T-helper 22 cell (primary cell): ENCODE measurements around the gene MRTFA.
"Not testable (repeated sequence)": the region's sequence is repeated elsewhere in the genome, so short reads cannot be mapped to it uniquely, and the experiment has no call there.

Source experiments
- DNase-seq: peaks from one replicate; pipeline ENCODE4 v3.0.0-alpha.2; 2020; ENCODE audit warnings: low read depth

The MRTFA gene

DNA sequence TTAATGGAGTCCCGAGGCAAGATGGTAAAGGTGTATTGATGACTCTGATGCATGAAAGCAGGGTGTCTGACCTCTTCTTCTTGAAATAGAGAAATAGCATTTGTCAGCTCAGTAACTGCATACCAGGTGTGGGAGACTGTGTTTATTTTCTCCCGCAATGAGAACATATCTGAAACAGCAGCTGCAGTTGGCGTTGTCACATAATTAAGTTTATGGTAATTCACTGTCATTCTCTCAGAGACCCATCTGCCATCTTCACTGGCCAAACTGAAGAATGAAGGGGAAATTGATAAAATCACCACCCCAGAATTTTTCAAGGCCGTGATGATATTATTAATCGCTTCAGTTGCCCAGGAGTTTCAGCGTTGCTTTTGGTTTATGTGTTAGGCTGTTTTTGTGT, 22.6 kb upstream of the MRTFA start:
- no peak for DNase-seq

DNA sequence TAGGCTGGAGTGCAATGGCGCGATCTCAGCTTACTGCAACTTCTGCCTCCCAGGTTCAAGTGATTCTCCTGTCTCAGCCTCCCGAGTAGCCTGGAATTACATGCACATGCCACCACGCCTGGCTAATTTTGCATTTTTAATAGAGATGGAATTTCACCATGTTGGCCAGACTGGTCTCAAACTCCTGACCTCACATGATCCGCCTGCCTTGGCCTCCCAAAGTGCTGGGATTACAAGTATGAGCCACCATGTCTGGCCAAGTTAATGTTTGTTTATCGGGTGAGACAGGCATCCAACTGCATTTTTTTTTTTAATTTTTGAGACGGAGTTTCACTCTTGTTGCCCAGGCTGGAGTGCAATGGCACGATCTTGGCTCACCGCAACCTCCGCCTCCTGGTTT, 20.1 kb upstream of the MRTFA start:
- not testable (repeated sequence) for DNase-seq

DNA sequence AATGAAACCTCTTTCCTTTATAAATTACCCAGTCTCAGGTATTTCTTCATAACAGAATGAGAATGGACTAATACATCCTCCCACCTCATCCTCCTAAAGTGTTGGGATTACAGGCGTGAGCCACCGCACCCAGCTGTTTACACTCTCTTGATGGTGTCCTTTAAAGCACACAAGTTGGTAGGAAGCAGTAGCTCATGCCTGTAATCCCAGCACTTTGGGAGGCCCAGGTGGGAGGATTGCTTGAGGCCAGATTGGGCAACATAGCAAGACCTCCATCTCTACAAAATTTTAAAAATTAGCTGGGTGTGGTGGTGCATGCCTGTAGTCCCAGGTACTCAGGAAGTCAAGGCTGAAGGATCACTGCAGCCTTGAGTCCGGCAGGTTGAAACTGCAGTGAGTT, 19.4 kb upstream of the MRTFA start:
- DNase-seq: not testable (repeated sequence)

DNA sequence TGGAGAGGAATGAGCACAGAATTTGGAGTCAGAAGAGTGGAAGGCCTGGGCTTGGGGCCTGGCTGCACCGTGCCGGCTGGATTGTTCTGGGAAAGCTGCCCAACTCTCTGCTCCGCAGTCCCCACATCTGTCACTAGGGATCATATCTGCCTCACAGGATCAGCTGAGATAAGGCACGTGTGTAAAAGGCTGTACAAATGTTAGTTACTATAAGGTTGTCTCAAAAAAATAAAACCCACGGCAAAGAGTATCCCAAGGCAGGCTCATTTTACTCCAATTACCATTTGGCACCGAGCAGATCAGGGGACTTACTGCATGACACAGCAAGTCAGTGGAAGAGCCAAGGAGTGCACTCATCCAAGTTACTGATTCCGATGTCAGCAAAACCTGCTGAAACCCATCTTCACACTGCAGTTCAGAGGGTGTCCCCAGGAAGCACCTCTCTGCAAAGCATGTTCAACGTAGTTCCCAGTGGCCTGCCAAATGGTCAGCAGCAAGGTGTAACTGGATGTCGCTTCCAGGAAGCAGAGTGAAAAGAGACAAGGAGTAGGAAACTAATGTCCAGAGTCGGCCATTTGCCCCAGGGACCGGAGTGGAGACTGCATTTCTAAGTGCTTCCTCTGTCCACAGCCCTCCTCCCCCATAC, 18.1 kb upstream of the MRTFA start:
- DNase-seq: no peak

DNA sequence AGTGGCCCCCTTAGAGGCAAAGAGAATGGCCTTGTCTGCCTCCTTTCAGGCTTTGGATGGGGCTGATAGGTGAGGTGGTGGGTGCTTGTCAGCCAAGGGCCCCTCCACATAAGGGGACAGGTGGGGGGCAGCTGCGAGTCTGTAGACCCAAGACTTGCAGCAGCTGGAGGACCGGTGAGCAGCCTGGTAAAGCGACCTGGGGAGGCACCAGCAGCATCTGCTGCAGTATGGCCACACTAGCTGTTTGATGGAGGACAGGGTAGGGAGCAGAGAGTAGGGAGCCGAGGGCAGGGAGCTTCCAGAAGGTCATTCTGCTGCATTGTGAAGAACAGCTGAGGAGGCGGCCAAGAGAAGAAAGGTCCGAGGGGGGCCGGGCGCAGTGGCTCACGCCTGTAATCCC, 16.8 kb upstream of the MRTFA start:
- DNase-seq: no peak

DNA sequence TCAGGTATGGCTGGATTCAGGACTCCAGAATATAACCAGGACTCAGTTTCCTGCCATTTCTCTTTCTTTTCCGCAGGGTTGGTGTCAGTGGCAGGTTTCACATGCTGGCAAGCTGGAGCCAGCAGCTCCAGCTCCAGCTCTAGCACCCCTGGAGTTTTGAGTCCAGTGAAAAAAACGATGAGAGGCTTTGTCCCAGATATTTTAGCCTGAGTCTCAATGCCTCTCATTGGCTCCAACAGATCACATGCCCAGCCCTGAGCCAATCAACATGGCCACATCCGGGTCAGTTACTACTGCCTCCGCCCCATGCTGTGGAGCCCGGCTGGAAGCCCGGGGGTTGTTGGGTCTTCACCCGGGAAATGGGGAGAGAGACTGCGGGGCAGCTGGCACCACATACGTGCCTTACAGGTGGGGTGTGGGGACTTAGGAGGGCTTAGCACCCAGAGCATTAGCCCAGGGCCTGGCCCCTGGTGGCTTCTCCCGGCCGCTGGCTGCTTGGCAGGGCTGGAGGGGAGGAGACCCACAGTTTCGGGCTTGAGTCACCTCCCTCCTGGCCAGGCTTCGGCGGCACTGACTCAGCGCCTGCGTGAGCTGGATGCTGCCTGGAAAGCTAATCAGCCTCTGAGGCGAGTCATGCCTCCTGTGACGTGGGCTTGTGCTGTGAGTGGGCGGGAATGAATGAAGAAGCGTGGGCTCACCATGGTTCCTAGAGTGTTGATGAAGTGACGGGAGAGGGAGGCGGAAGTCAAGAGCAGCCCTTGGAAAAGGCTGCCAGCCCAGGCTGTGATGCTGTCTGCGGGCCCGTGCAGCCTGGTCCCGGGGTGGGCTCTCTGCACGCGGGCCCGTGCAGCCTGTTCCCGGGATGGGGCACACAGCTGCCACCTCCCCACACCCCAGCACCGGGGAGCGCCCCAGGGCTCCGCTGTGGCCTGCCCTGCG, 15.3 kb upstream of the MRTFA start:
- DNase-seq: peak; percentile 75

DNA sequence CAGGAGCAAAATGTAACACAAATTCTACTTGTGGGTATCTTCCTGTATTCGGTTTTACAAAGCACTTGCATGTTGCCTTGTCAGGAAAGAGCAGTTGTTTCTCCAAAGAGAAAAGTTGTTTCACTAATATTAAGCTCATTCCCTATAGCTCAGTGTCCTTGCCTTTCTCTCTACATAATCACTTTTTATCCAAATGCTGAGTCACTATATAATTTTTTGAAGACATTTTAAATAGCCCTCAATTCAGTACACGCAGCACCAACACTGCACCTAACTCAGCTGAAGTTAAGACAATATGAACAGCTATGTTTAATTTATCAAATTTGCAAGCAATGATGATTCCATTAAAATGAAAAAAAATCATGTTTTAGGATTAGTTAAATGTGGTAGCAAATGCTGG, 14.5 kb upstream of the MRTFA start:
- DNase-seq: no peak

DNA sequence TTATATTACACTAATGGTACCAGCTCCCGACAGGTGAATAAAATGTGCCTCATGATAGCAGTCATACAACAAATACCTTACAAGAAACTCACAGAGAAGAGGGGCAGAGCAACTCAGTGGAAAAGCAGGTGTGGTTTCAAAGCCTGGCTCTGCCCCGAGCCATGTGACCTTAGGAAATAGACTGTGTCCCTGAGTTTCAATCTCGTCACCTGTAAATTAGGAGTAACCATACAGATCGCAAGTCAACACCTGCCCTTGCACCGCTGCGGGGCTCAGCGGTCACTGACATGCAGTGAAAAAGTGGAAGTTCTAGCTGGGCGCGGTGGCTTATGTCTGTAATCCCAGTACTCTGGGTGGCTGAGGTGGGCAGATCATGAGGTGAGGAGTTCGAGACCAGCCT, 11.9 kb upstream of the MRTFA start:
- DNase-seq: no peak

DNA sequence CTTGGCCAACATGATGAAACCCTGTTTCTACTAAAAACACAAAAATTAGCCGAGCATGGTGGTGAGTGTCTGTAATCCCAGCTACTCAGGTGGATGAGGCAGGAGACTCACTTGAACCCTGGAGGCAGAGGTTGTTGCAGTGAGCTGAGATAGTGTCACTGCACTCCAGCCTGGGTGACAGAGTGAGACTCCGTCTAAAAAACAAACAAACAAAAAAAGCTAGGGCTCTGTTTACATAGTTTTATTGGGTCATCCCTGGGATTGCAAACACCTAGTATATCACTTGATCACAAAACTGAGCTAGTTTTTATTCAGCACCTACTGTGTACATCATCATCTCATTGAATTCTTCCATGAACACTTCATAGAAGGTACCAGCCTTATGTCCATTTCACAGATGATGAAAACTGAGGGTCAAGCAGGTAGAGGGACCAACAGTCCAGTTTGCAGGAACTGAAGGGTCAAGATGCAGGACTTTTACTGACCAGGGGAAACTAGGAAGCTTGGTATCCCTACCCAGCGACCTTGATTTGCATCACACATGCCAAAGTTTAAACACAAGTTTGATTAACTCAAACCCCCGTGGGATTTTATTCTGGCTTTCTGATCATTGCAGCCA, 9.2 kb upstream of the MRTFA start:
- no peak for DNase-seq

DNA sequence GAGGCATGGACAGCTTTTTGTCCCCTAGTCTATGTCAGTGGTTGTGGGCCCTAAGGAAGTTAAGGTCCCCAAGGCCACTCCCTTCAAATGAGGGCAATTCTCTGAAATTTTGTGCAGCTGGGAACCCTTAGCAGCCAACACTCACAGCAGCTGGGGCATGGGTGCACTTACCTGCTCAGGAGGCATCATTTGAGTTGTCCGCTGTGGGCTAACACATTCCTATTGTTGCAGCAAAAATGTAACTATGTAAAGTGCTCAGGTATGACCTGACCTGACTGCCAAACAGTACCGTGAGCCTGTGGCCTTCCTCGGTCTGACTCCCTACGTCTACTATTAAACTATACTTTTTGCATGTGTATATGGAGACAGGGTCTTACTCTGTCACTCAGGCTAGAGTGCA, 5.8 kb upstream of the MRTFA start:
- DNase-seq: no peak

DNA sequence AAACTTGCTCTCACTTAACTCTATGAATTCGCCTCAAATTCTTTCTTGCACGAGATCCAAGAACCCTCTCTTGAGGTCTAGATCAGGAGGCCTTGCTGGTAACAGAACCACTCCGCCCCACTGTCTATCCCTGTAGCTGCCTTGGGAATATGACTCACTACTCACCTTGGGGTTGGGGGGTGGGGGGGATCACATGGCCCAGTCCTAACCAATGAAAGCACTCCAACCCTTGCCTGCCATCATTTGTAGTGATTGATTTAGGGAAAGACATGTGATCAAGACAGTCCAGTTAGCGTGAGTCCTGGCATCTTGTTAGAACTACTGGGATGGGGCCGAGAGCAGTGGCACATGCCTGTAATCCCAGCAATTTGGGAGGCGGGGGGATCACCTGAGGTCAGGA, 4.8 kb upstream of the MRTFA start:
- DNase-seq: no peak

DNA sequence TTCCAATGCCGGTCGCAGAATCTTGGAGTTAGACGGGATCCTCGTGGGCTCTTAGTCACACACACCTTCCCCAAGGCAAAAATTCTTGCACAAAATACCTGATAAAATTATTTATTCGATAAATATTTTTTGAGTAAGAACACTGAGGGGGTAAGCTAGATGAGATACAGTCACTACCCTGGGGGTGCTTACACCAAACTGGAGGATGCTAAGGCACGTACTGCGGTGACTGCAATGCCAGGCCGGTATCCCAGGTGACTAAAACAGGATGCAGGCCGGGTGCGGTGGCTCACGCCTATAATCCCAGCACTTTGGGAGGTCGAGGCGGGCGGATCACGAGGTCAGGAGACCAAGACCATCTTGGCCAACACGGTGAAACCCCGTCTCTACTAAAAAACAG, 1.7 kb upstream of the MRTFA start:
- no peak for DNase-seq

DNA sequence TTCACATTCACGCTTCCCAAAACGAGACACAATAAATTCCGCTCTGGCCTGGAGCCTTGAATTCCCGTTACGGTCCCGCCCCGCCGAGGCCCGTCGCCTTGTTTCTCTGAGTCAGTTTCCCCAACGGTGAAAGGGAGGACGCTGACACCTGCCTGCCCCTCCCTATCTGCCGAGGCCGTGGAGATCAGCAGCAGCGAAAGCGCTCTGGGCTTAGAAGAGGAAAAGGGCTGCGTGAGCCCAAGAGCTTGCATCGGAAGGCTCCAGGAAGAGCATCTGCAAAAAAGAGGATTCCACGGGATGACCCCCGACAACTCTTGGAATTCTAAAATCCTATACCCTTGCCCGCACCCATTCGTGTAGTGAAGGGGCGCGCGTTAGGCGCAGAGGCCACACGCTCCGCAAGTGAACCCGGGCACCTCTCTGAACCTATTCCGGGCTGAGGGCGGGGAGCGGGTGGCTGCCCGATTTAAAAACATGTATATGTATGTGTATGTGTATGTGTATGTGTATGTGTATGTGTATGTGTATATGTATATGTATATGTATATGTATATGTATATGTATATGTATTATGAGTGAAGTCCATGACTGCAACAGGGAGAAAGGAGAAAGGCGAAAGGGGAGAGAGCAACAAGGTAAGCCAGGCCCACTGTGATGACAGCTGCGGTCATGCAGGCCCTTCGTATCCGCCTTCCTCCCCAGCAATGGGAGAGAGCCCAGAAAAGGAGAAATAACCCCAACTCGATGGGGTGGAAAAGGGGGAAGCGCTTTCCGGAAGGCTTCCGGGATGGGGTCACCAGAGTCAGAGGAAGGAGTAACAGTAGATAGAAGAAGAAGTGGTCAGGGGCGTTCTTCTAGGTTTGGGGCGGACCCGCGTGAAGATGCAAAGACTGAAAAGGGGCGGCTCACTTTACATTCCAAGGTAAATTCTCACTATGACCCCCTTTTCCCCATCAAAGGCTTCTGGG, 948 bp upstream of the MRTFA start:
- peak; percentile 35 for DNase-seq

DNA sequence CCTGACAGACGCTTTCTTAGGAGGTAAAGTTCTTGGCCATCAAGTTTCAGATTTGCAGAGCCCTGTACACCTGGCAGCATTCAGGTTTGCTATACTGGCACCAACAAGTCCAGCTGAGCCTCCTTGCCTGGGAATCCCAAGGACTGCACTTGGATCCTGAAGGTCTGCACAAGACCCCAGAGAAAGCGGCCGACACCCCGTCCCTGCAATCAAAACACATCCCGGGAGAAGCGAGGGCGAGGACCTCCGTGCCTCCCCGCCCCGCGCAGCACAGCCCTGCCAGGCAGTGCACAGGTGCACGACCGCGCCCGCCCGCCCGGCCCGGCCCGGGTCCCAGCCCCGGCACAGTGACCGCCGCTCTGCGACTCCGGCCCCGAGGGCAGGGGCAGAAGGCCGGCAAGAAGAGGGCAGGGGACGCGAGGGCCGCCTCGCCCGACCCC, 559 bp downstream of the MRTFA start:
- no peak for DNase-seq

DNA sequence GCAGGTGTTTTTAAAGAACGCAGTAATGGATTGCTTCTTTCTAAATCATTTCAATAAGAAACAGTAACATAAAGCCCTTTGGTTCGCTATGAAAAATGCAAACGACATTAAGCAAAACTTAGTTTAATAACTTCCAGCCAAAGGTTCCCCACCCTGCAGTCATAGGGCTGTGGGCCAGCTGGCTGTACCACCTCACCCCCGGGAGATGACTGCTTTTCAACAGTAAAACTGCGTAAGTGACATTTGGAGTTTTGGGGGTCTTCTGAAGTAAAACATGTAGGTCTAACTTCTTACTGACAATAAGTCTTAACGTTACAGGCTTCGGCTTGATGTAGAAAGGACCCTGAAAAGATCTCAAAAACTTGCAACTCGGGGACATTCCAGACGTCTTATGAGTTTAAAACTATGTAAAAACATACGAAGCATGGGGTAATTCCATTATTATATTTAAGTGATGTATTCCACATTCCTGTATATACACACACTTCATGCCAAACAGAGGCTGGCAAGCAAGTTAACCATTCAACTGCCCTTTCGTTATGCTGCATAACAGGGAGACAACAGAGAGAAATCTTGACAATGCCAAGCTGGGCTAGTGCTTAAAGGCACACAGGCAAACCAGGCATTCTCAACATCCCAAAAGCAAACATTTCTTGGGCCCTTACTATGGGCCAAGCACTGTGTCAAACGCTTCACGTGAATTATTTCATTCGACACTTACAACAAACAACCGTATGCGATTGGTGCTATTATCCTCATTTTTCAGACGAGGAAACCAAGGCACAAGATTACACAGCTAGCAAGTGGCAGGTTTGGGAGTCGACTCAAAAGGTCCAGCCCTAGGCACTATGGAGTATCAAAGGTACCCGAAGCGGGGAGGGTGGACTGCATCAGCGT, 1.2 kb downstream of the MRTFA start:
- no peak for DNase-seq

DNA sequence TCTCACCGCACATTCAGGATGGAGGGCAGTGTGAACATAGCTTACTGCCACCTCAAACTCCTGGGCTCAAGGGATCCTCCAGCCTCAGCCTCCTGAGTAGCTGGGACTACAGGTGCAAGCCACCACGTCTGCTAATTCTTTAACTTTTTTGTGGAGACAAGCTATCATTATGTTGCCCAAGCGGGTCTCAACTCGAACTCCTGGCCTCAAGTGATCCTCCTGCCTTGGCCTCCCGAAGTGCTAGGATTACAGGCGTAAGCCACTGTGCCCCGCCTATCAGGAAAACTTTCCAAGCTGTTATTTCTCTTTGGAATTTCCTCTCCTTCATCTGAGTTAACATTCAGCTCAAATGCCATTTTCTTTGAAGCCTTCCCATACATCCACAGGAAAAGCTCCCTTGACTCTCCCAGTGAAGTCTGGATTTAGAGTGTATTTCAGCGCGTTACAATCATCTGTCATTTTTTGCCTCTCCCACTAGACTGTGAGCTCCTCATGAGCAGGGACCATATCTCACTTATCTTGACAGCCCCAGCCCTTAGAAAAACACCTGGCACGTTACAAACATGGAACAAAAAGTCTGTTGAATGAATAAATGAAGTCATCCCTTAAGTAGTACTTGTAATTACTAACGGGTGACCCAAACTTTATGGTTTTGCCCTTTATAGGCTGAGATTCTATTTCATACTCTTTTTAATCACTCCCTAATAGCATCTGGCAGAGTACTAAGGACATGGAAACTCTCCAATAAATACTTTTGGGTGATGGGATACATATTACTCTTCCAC, 2.2 kb downstream of the MRTFA start:
- DNase-seq: no peak

DNA sequence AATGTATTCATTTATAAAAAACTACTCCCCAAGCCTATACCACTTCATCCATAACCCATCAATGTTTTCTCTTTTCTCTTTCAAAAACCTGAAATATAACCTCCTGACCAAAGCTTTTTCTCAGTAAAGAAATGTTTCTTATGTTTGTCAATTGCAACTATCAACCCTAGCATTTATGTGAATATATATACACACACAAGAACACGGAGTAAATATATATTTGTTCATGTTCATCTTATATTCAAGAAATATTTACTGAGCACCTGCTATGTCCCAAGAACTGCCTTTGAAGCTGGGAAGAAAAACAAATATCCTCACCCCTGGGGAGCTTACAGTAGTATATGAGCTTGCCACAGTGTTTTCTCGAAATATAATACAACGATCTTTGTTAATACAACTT, 3.5 kb downstream of the MRTFA start:
- no peak for DNase-seq

DNA sequence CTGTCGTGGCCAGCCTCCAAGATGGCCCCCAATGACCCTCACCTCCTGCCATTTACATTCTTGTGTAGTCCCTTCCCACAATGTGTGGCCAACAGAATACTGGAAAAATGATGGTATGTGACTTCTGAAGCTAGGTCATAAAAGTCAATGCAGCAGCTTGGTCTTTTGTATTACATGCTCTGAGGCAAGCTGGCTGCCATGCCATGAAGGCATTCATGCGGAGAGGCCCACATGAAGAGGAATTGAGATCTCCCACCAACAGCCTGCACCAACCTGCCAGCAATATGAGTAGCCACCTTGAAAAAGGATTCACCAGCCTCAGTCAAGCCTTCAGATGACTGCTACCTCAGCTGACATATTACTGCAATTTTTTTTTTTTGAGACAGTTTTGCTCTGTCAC, 4.6 kb downstream of the MRTFA start:
- no peak for DNase-seq

DNA sequence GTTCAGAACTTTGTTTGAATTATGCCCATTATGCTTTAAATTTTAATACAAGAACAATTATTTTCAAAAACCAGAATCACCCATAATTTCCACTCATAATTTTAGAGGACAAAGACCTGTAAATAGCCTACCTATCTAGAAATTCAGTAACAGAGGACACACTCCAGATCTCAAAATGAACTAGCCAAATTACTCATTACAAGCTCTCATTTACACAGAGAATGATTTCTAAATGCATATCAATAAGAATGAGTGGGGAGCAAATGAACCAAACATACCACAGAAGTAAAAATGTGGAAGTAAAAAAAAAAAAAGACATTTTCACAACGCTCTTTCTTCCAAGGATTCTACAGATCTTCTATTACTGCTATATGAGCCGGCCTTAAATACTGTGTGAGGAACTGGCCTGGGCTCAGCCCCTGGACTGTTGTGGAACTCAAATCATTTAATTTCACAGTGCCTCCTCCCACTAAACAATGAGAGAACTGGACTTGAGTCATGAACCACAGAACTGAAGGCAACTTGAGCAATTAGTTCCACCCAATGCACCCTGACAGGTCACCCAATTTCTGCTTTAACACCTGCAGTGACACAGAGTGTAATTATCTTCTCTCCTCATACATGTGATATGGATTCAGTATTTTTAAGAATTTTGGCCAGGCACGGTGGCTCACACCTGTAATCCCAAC, 8.0 kb downstream of the MRTFA start:
- no peak for DNase-seq
